Epithelial cell of esophagus (primary cell): ENCODE results near the gene EID2.

Experiments
- DNase-seq: peaks from one replicate; pipeline ENCODE4 v3.0.0; 2010; ENCODE audit warnings: low read depth
- H3K4me3 ChIP-seq: 2 replicates; pipeline ENCODE4 v1.5.1; 2011; ENCODE audit warnings: mild to moderate bottlenecking, low read length, control low read depth
- CTCF ChIP-seq: IDR thresholded peaks from 2 replicates; pipeline ENCODE4 v1.5.1; 2011; ENCODE audit warnings: low read depth, mild to moderate bottlenecking, low read length, control low read depth, inconsistent platforms; ENCODE audit not compliant: insufficient read depth; ENCODE audit errors: missing control alignments

EID2 gene

GRCh38 chr19:39520541-39521484 lies 19.1 kb downstream of the EID2 start:
- TF ChIP-seq CTCF, result no peak
- no peak overlapping the region for H3K4me3 ChIP-seq
- DNase-seq, result no peak

GRCh38 chr19:39518975-39519374 lies 21.0 kb downstream of the EID2 start:
- no peak overlapping the region for H3K4me3 ChIP-seq
- no peak for TF ChIP-seq CTCF
- no peak for DNase-seq

- no peak for DNase-seq
- TF ChIP-seq CTCF, result no peak
- H3K4me3 ChIP-seq, result no peak overlapping the region
Observed at GRCh38 chr19:39518458-39518857, 21.5 kb downstream of the EID2 start.

GRCh38 chr19:39517432-39517831 lies 22.5 kb downstream of the EID2 start:
- H3K4me3 ChIP-seq, result no peak overlapping the region
- DNase-seq, result no peak
- no peak for TF ChIP-seq CTCF

- no peak overlapping the region for H3K4me3 ChIP-seq
- no peak for DNase-seq
- TF ChIP-seq CTCF, result no peak
Observed at GRCh38 chr19:39516270-39516669, 23.7 kb downstream of the EID2 start.

GRCh38 chr19:39515551-39516191 lies 24.3 kb downstream of the EID2 start:
- H3K4me3 ChIP-seq, result peak overlapping the region; percentile 13

More at GRCh38 chr19:39515551-39516191, 24.3 kb downstream of the EID2 start:
- DNase-seq, result no peak
- TF ChIP-seq CTCF, result no peak
